Uterus (tissue), 4 donors: ENCODE results near the gene TCIRG1. TPM values are rescaled to one million over a fixed set of nuclear protein-coding genes. Genes with fewer than 3 reads are reported as not detected.

ENCODE experiments used
- DNase-seq, 2 donors: peaks; one replicate each; pipeline ENCODE4 v3.0.0-alpha.2; 2019 to 2020
- H3K27ac ChIP-seq, 2 donors: fragments of 200-600 bp; sonication (generic); 1 replicate in 1 of 2; 2 replicates in 1 of 2; pipeline ENCODE4 v1.5.1; 2016 to 2018
- H3K27me3 ChIP-seq, 2 donors: fragments of 200-600 bp; sonication (generic); one replicate each; pipeline ENCODE4 v1.5.1; 2018 to 2019; ENCODE audit warnings: control low read depth in 1 of 2
- H3K36me3 ChIP-seq, 2 donors: fragments of 200-600 bp; sonication (generic); one replicate each; pipeline ENCODE4 v1.5.1; 2019; ENCODE audit warnings: control low read depth in 1 of 2
- H3K4me1 ChIP-seq, 2 donors: fragments of 200-600 bp; sonication (generic); one replicate each; pipeline ENCODE4 v1.5.1; 2018 to 2019; ENCODE audit warnings: control low read depth in 1 of 2
- H3K4me3 ChIP-seq, 2 donors: fragments of 200-600 bp; sonication (generic); 1 replicate in 1 of 2; 2 replicates in 1 of 2; pipeline ENCODE4 v1.5.1; 2018 to 2019; ENCODE audit warnings: mild to moderate bottlenecking in 1 of 2
- H3K9me3 ChIP-seq, 2 donors: fragments of 200-600 bp; sonication (generic); one replicate each; pipeline ENCODE4 v1.5.1; 2019; ENCODE audit warnings: control low read depth in 1 of 2
- CTCF ChIP-seq, 4 experiments: fragments of 200-600 bp in 2 of 4; fragments of 450-650 bp in 2 of 4; sonication (generic) in 2 of 4; IDR thresholded peaks; one replicate each; pipeline ENCODE4 v1.5.1; 2016 to 2019; ENCODE audit warnings: antibody characterized with exemption in 4 of 4, mild to moderate bottlenecking in 2 of 4, moderate library complexity in 1 of 4
- POLR2A ChIP-seq, 2 donors: fragments of 450-650 bp; IDR thresholded peaks; one replicate each; pipeline ENCODE4 v1.6.1; 2016; ENCODE audit warnings: antibody characterized with exemption in 2 of 2, mild to moderate bottlenecking in 1 of 2, moderate library complexity in 1 of 2
- intact Hi-C: fragments of 100-400 bp; cut with DNase I; formaldehyde crosslinking; loops from one replicate; pipeline ENCODE4 v1.15.1; 2023; ENCODE audit warnings: low total_unique reads
- microRNA-seq: library from miRNA; unstranded; fragments of <30 nt; microRNA quantifications from one replicate; pipeline ENCODE4, GENCODE V29; 2016; ENCODE audit warnings: borderline microRNAs expressed, borderline replicate concordance
- small RNA-seq: library from RNA; depleted of rRNA; stranded (forward); fragments of <200 nt; gene quantifications from one replicate; pipeline ENCODE3, GENCODE V24; 2016
- total RNA-seq, 4 donors: library from RNA; depleted of rRNA in 3 of 4; stranded (reverse); fragments of >200 nt in 3 of 4; gene quantifications; one replicate each; pipeline versions ENCODE4 v1.1.0 to v1.2.4, GENCODE V29; 2014 to 2023
- donor health status: DM: yes; HTN: yes; CAD: no.

Gene TCIRG1
- total RNA-seq, 4 donors from 2014 or later: 62.1 to 162 (median 115) TPM

- TF ChIP-seq POLR2A (IDR thresholded peaks at IDR 0.05) (no peak), CTCF (IDR thresholded peaks at IDR 0.05) (no peak)
- no peaks in the 10 kb centered on the region for H3K36me3 ChIP-seq
- no peaks in the 10 kb centered on the region for H3K27me3 ChIP-seq
- no peaks in the 10 kb centered on the region for H3K4me1 ChIP-seq
- H3K9me3 ChIP-seq: no peaks in the 10 kb centered on the region
- intact Hi-C loops: no loop called here
- no peak overlapping the region for H3K27ac ChIP-seq
- H3K4me3 ChIP-seq: no peak overlapping the region
- DNase-seq: no peak
Measured at GRCh38 chr11:68096962-68097361, 58.1 kb downstream of the TCIRG1 start.

GRCh38 chr11:68099057-68099456 is 60.2 kb downstream of the TCIRG1 start:
- DNase-seq: no peak
- Histone ChIP-seq H3K4me3 (no peak overlapping the region), H3K27ac (peak overlapping the region; percentile 23 to 40), H3K27me3 (no peaks in the 10 kb centered on the region), H3K36me3 (no peaks in the 10 kb centered on the region), H3K4me1 (no peaks in the 10 kb centered on the region), H3K9me3 (no peaks in the 10 kb centered on the region)
- TF ChIP-seq CTCF (IDR thresholded peaks at IDR 0.05) (no peak), POLR2A (IDR thresholded peaks at IDR 0.05) (no peak)
- intact Hi-C loops: no loop called here

GRCh38 chr11:68099474-68100405 is 60.9 kb downstream of the TCIRG1 start:
- TF ChIP-seq POLR2A (IDR thresholded peaks at IDR 0.05): no peak
- no peak for TF ChIP-seq CTCF (IDR thresholded peaks at IDR 0.05)
- DNase-seq: peak in 1 of 2 donors; percentile 53
- intact Hi-C loops: no loop called here

More at GRCh38 chr11:68099474-68100405, 60.9 kb downstream of the TCIRG1 start:
- no peaks in the 10 kb centered on the region for H3K27me3 ChIP-seq
- no peak overlapping the region for H3K4me3 ChIP-seq
- H3K9me3 ChIP-seq: no peaks in the 10 kb centered on the region
- no peaks in the 10 kb centered on the region for H3K36me3 ChIP-seq
- H3K4me1 ChIP-seq: no peaks in the 10 kb centered on the region
- peak overlapping the region; percentile 23 to 40 for H3K27ac ChIP-seq

Small RNA genes within 50 kb of the gene (microRNA-seq; reads per million reads assigned to microRNA genes)
- gene MIR4691 (not detected), gene MIR6753 (not detected), gene MIR7113 (not detected)

Small RNA genes within 50 kb of the gene (small RNA-seq; reads per million reads assigned to genes)
- gene MIR6753: not detected

Other genes with a start within 250 kb of the TCIRG1 start
- 10 to 100 TPM in 3 of 4 donors, 1 to 10 TPM in 1; 4.1 to 24.3 (median 13.2) TPM for gene UNC93B1, start 34.9 kb upstream of the TCIRG1 start, total RNA-seq
- 1 to 10 TPM; 2.3 to 5.7 (median 4.0) TPM for gene ALDH3B1, start 28.7 kb upstream of the TCIRG1 start, total RNA-seq
- gene NDUFS8, start 8.3 kb upstream of the TCIRG1 start, total RNA-seq: 100 to 1,000 TPM in 2 of 4 donors, 10 to 100 TPM in 2; 53.4 to 291 (median 139) TPM
- 10 to 100 TPM; 21.8 to 57.1 (median 30.3) TPM for gene CHKA, start 82.4 kb downstream of the TCIRG1 start, total RNA-seq
- 100 to 1,000 TPM in 1 of 4 donors, 10 to 100 TPM in 3; 13.5 to 108 (median 79.4) TPM for gene KMT5B, start 174.3 kb downstream of the TCIRG1 start, total RNA-seq
- 100 to 1,000 TPM in 1 of 4 donors, 10 to 100 TPM in 3; 23.2 to 136 (median 33.4) TPM for gene C11orf24, start 232.9 kb downstream of the TCIRG1 start, total RNA-seq